Smooth muscle cell (in vitro differentiated cells): ENCODE measurements around the gene TECPR2. TPM values are rescaled to one million over a fixed set of nuclear protein-coding genes. Genes with fewer than 3 reads are reported as not detected.

Experiments
- DNase-seq: peaks from one replicate; lab custom pipeline; 2025; ENCODE audit not compliant: unreplicated experiment; lab: John Stamatoyannopoulos, UW
- H2AFZ ChIP-seq: fragments of 200-600 bp; sonication (generic); 2 replicates; pipeline ENCODE4 v1.6.0; 2016; ENCODE audit warnings: antibody characterized with exemption, low read depth, mild to moderate bottlenecking
- H3F3A ChIP-seq: fragments of 200-600 bp; sonication (generic); 2 replicates; pipeline ENCODE4 v1.6.0; 2017; ENCODE audit warnings: antibody characterized with exemption, low read depth
- H3K27ac ChIP-seq: fragments of 200-600 bp; sonication (generic); 2 replicates; pipeline ENCODE4 v1.5.1; 2016; ENCODE audit warnings: low read depth, mild to moderate bottlenecking
- H3K27me3 ChIP-seq: fragments of 200-600 bp; sonication (generic); 2 replicates; pipeline ENCODE4 v1.6.1; 2016; ENCODE audit warnings: low read depth, mild to moderate bottlenecking
- H3K36me3 ChIP-seq: fragments of 200-600 bp; sonication (generic); 2 replicates; pipeline ENCODE4 v1.5.1; 2016; ENCODE audit warnings: low read depth
- H3K4me1 ChIP-seq: fragments of 200-600 bp; sonication (generic); 2 replicates; pipeline ENCODE4 v1.5.1; 2016; ENCODE audit warnings: low read depth
- H3K4me2 ChIP-seq: fragments of 200-600 bp; sonication (generic); 2 replicates; pipeline ENCODE4 v1.6.0; 2016; ENCODE audit warnings: mild to moderate bottlenecking
- H3K4me3 ChIP-seq: fragments of 200-600 bp; sonication (generic); 2 replicates; pipeline ENCODE4 v1.5.1; 2016; ENCODE audit warnings: mild to moderate bottlenecking
- H3K79me2 ChIP-seq: fragments of 200-600 bp; sonication (generic); 2 replicates; pipeline ENCODE4 v1.6.0; 2016; ENCODE audit warnings: low read depth, mild to moderate bottlenecking
- H3K9ac ChIP-seq: fragments of 200-600 bp; sonication (generic); 2 replicates; pipeline ENCODE4 v1.6.0; 2016; ENCODE audit warnings: low read depth
- H3K9me3 ChIP-seq: fragments of 200-600 bp; sonication (generic); replicated peaks from 2 replicates; pipeline ENCODE4 v1.5.1; 2016; ENCODE audit warnings: low read depth
- H4K20me1 ChIP-seq: fragments of 200-600 bp; sonication (generic); 2 replicates; pipeline ENCODE4 v1.6.0; 2016; ENCODE audit warnings: low read depth
- CTCF ChIP-seq: fragments of 200-600 bp; sonication (generic); IDR thresholded peaks from 2 replicates; pipeline ENCODE4 v1.5.1; 2017; ENCODE audit warnings: borderline replicate concordance, mild to moderate bottlenecking, antibody characterized with exemption; ENCODE audit not compliant: insufficient read depth, poor library complexity, severe bottlenecking
- WGBS: methylation state at CpG from one replicate; pipeline ENCODE4 v1.1.7; 2016; ENCODE audit warnings: low lambda C conversion rate; 5-methylcytosine and 5-hydroxymethylcytosine counted together
- polyA plus RNA-seq: library from polyadenylated mRNA; unstranded; fragments of >200 nt; fragmentation: Nextera tagmentation; extraction: Ambion mirVana; gene quantifications from 2 replicates; pipeline ENCODE4 v1.2.1, GENCODE V29; 2016
- total RNA-seq: library from RNA; depleted of rRNA; stranded (reverse); fragments of >200 nt; gene quantifications from 2 replicates; pipeline ENCODE4 v1.2.3, GENCODE V29; 2014

The TECPR2 gene
- total and polyA plus RNA-seq, 2 experiments from 2014 or later: 11.0 to 12.2 TPM

DNA sequence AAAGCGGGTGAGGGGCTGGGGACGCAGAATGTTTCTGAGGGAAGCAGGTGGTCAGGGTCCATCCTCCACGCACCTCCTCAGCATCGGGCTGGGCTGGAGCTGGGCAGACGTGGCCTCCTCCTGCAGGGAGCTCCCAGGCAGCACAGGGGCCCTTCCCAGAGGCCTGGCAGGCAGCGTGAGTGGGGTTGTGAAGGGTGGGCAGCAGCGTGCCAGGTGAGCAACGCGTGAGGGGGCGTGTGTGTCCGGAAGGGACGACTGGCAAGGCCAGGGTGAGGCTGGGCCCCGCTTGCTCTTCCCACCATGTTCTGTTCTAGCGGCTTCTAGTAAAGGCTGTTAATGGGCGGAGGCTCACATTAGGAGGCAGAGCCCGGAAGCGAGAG, 129.8 kb downstream of the TECPR2 start:
- Histone ChIP-seq H3K27ac (no peak overlapping the region), H3K4me1 (no peaks in the 10 kb centered on the region), H3K36me3 (no peaks in the 10 kb centered on the region), H3K79me2 (no peaks in the 10 kb centered on the region), H3K27me3 (no peaks in the 10 kb centered on the region), H2AFZ (no peak overlapping the region), H3K4me2 (no peak overlapping the region), H3K9ac (no peak overlapping the region), H4K20me1 (no peaks in the 10 kb centered on the region), H3F3A (no peaks in the 10 kb centered on the region), H3K4me3 (no peak overlapping the region), H3K9me3 (no peaks in the 10 kb centered on the region)
- no peak for TF ChIP-seq CTCF
- no peak for DNase-seq
- WGBS: 96% methylated on average over 17 of the region's 17 CpGs

DNA sequence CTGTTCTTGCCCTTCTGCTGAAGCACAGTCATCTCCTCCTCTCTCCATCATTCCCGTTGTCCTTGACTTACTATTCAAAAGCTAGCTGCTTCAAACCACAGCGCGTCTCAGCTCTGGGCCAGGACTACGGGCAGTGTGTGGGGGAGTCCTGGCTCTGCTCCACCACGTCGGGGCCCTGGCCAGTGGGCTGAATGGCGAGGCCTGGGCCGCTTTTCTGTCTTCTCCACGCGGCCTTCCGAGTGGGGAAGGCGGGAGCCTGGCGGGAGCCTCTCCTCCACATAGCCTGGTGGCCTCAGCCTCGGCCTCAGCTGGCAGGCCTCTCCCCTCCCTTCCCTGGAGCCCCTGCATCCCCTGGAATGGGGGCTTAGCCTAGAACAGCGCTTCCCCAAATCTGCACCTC, 130.4 kb downstream of the TECPR2 start:
- H3K4me1 ChIP-seq: no peaks in the 10 kb centered on the region
- no peaks in the 10 kb centered on the region for H3K79me2 ChIP-seq
- no peak overlapping the region for H3K4me3 ChIP-seq
- no peak overlapping the region for H2AFZ ChIP-seq
- no peak overlapping the region for H3K27ac ChIP-seq
- H3F3A ChIP-seq: no peaks in the 10 kb centered on the region
- no peak overlapping the region for H3K9ac ChIP-seq
- H3K36me3 ChIP-seq: no peaks in the 10 kb centered on the region
- no peaks in the 10 kb centered on the region for H4K20me1 ChIP-seq
- DNase-seq: no peak
- no peak overlapping the region for H3K4me2 ChIP-seq
- no peaks in the 10 kb centered on the region for H3K27me3 ChIP-seq
- 93% methylated on average over 15 of the region's 15 CpGs for WGBS
- no peak for TF ChIP-seq CTCF
- H3K9me3 ChIP-seq: no peaks in the 10 kb centered on the region

DNA sequence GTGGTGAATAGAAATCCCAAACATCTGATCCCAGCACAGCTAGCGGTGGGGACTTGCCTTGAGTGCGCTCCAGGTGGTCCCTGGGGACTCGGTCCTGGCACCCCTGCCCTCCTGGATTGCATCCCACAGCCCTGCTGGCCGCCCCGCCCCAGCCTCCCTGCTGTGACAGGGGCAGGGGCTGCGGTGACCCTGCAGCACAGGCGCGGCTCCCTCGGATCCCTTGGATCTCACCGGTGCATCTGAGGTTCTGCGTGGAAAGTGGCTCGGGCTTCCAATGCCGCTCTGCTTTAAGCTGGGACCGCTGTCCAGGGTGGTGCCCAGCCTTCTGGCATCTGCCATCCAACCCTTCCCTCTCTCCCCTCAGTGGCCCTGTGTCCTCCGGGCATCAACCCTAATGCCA, 130.8 kb downstream of the TECPR2 start:
- H3K4me2 ChIP-seq: no peak overlapping the region
- no peaks in the 10 kb centered on the region for H3K9me3 ChIP-seq
- no peaks in the 10 kb centered on the region for H3K79me2 ChIP-seq
- no peaks in the 10 kb centered on the region for H3K27me3 ChIP-seq
- no peak overlapping the region for H3K4me3 ChIP-seq
- no peak for DNase-seq
- no peaks in the 10 kb centered on the region for H4K20me1 ChIP-seq
- no peak overlapping the region for H3K9ac ChIP-seq
- no peaks in the 10 kb centered on the region for H3K36me3 ChIP-seq
- H3K4me1 ChIP-seq: no peaks in the 10 kb centered on the region
- H2AFZ ChIP-seq: no peak overlapping the region
- no peak overlapping the region for H3K27ac ChIP-seq
- no peaks in the 10 kb centered on the region for H3F3A ChIP-seq
- 99% methylated on average over 15 of the region's 15 CpGs for WGBS
- TF ChIP-seq CTCF: no peak

GRCh38 chr14:102495491-102496330, 133.0 kb downstream of the TECPR2 start:
- no peak for DNase-seq
- no peaks in the 10 kb centered on the region for H3K4me1 ChIP-seq
- no peaks in the 10 kb centered on the region for H3F3A ChIP-seq
- no peak overlapping the region for H3K9ac ChIP-seq
- no peak for TF ChIP-seq CTCF
- H3K9me3 ChIP-seq: no peaks in the 10 kb centered on the region
- no peaks in the 10 kb centered on the region for H3K36me3 ChIP-seq
- no peak overlapping the region for H2AFZ ChIP-seq
- H3K27me3 ChIP-seq: no peaks in the 10 kb centered on the region
- no peak overlapping the region for H3K4me2 ChIP-seq
- WGBS: 95% methylated on average over 24 of the region's 26 CpGs
- H3K4me3 ChIP-seq: no peak overlapping the region
- no peaks in the 10 kb centered on the region for H4K20me1 ChIP-seq
- H3K27ac ChIP-seq: no peak overlapping the region
- H3K79me2 ChIP-seq: no peaks in the 10 kb centered on the region
